GM19324 (cell line): ENCODE measurements around the gene LAX1.
A peak's percentile ranks its signal among the peaks of the same experiment; 100 is the strongest.
"Not testable (repeated sequence)": the region's sequence is repeated elsewhere in the genome, so short reads cannot be mapped to it uniquely, and the experiment has no call there.

ENCODE experiments used
- ATAC-seq: cut with Tn5 transposase; IDR thresholded peaks from one replicate; pipeline ENCODE4 v1.9.1; 2021; ENCODE audit warnings: mild to moderate bottlenecking, moderate library complexity; ENCODE audit not compliant: unreplicated experiment, low FRiP score

LAX1 gene, protein sequence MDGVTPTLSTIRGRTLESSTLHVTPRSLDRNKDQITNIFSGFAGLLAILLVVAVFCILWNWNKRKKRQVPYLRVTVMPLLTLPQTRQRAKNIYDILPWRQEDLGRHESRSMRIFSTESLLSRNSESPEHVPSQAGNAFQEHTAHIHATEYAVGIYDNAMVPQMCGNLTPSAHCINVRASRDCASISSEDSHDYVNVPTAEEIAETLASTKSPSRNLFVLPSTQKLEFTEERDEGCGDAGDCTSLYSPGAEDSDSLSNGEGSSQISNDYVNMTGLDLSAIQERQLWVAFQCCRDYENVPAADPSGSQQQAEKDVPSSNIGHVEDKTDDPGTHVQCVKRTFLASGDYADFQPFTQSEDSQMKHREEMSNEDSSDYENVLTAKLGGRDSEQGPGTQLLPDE

DNA sequence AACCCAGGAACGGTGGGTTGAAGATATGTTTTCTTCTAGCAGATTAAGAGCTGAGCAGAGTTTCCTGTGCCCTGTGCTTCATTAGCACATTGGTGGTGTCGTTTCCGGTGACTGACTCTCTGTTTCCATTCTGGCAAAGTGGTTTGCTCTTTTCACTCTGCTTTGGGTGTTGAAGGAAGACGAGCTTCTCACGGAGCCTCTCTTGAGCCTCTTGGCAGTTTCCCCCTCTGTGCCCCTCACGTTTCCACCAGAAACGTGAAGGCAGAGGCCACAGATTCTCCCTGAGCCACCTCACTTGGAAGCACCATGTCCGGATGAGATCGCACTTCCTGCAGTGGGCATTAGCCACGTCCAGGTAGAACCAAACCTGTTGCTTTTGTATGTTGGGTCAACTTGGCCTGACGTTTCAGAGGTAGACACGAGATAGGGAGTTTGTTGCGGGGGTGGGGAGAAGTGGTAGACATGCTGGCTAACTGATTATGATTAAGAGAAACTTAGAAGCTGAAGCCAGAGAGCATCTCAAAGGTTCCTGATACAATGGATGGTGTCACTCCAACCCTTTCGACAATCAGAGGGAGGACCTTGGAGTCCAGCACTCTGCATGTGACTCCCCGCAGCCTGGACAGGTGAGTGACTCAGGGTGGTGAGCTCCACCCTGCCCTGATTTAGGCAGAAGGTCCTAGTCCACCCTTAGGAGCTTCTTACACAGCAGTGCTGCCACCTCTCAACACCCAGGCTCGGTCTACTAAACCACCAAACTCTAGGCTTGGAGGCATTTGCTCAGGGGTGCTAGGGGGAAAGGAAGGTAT, at the start of gene LAX1:
Gene LAX1 (plus strand): TSS at position 155 of the 809 bp plus-strand sequence. CDS start 383 bp downstream, at position 538.
- peak; percentile 85 for ATAC-seq

DNA sequence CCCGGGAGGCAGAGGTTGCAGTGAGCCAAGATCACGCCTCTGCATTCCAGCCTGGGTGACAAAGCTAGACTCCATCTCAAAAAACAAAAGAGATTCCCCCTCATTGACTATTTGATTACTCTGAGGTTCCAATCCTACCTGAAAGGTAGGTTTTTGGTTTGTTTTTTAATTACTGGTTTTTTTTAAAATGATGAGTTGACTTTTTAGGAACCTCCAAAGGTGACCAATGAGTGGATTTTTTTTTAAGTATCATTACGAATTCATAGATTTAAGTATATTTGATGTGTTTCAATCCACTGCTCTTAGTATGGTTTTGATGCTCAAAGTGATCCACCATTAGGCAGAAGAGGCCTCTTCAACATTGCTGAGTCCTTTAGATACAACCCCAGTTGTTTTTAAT, 47.9 kb upstream of the LAX1 start:
- ATAC-seq, result no peak

DNA sequence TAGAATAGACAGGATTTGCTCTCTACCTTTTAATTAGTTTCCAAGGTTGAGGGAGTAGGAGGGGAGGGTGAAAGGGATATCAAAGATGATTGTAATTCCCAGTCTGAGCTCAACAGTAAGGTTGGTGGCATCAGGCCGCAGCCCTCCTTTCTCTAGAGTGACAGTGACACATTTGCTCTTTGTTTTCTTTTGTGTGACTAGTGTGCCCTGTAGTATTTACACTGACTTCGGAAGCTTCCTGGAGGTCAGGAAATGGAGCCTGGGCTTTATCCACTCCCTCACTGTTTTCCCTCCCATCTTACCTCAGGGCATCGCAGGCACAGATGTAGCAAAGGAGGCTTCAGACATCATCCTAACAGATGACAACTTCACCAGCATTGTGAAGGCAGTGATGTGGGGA, 44.7 kb upstream of the LAX1 start:
- no peak for ATAC-seq

DNA sequence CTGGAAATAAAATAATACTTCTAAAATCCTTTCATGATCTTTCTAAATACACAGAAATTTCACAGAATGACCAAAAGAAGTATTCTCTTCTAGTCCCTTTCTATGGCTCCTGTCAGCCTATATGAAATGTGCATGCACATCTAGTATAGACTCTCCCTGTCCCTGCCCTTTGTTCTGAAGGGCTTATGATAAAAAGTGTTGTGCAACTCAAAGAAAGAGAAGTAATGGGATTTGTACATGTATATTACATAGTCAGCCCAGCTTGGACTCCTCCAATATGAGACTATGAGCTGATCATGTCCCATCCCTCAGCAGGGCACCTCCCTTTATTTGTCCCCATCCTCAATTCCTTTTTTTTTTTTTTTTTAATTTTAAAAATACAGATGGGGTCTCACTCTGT, 42.1 kb upstream of the LAX1 start:
- no peak for ATAC-seq

DNA sequence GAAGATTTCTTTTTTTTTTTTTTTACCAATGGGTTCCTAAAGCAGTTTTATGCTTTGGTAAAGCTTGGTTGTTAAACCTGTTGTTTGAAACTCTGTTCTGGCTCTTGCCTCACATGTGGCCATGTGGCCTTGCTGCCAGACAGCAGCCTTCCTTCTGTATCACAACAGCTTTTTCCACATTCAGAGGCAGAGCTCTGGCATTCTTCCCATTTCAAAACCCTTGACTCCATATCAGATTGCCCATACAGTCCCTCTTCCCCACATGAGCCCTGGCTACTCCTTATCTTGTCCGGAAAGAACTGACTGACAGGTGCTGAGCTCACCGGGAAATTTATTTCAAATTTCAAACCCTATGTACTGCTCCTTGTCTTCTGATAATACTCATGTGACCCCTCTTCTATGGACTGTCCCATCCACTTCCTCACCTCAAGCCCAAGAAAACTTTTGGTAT, 38.5 kb upstream of the LAX1 start:
- no peak for ATAC-seq

DNA sequence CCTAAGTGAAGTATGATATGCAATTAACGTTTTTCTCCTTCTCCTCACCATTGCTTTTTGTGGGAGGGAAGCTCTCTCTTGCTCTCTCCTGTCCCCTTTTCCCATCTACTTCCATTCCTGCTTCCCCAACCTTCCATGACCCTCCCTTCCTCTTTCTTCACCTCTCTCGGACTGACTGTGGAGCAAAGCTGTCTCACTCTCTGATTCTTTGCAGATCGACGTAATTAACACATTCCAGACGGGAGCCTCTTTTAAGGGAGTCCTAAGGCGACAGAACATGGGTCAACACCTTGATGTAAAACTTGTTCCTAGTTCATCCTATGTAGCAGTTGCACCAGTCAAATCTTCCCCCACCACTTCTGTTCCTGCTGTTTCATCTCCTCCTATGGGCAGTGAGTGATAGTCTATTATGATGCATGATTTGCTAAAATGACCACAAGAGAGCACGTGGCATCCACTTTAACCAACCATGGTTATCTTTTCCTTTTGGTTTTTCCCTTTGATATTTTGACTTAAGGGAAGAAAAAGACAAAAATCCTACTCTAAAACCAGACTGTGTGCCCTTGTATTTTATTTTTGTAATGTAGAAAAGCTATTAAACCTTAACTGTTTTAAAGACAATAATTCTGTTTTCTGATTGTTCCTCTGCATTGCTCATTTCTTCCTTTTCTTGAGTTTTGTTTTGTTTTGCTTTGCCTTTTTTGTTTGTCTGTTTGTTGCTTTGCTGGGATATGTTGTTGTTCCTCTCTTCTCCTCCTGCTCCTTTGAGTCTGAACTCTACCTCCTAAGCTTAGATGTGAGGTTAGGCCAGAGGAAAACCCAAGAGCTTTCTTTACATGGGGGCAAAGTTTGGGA, 31.7 kb upstream of the LAX1 start:
- ATAC-seq, result no peak

DNA sequence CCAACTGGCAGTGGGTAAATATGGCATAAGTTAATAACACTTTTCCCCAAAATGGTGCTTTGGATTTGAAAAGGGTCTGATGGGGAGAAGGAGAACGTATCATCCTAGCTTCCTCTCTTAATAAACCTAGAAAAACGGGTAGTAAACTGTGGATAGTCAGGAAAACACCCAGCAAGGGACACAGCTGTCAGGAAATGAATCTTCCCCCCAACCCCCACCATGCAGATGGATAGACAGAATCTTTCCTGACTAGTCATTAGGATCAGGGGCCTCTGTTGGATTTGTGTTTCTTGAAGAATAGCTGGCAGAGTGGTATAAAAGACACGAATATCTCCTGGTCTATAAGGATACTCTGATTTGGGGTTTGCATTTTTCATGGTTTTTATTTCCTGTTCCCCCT, 22.5 kb upstream of the LAX1 start:
- no peak for ATAC-seq

DNA sequence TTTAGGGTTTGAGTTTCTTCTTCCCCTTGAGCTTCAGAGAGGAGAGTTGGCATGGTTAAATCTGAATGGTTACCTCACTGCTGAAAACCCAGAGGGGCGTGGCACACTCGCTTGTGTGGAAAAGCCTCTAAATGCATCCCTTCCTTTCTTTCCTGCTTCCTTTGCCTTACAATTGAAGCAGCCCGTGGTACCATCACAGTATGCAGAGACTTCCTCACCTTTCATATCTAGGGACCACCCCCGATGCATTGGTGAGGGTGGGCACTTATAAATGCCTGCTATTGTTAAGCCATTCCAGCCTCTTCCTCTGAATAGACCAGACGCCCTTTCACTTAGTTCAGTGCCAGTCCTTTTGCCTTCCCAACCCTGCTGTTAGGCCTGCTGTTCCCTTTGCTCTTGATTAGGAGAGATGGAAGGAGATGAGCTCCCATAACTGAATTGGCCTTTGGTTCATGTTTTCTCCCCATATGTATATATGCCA, 21.9 kb upstream of the LAX1 start:
- no peak for ATAC-seq

DNA sequence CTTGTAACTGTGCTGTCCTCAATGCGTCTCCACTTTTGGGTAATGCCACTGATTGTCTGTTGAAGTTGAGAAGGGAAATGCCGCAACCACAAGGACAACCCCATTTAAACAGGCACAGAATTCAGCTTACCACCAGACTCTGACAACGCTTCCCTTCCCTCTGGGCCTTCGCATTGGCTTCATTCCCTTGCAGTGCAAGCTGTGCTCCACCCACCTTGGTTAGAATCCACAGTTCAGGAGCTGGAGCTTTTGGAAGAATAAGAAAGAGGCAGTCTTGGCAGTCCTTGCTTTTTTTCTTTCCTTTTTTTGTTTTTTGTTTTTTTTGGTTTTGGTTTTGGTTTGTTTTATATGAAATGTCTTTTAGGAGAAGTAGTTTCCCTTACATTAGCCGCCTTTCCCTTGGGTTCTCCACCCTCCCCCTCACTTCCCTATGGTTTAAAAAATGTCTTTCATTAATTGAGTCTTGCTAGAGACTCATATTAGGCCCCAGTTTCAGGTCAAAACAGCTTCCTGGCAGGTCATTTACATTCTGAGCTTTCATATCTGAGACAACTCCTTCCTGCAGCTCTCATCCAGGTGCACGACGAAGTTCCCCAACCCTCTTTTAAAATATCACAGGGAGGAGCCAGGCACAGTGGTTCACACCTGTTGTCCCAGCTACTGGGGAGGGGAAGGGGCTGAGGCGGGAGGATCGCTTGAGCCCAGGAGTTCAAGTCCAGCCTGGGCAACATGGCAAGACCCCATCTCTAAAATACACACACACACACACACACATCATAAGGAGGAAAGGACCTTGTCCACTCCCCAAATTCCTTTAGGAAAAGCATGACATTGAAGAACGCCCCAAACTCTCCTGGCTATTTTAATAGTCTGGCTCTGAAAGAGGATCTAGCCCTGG, 20.7 kb upstream of the LAX1 start:
- peak; percentile 69 for ATAC-seq

DNA sequence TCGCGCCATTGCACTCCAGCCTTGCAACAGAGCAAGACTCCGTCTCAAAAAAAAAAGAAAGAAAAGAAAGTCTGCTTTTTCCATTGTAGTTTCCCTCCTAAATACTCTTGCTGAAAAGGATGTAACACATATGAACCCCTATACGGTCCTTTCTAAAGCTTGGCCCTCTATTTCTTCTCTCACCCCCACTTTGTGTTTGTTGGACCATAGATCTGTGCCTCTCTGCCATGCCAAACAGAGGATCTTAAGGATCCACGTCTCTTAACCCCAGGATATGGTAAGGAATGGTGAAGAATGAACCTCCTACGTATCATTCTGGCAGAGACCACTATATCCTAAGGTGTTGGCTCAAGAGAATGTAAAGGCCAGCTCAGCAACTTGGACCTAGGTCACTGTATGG, 18.7 kb upstream of the LAX1 start:
- ATAC-seq, result no peak

DNA sequence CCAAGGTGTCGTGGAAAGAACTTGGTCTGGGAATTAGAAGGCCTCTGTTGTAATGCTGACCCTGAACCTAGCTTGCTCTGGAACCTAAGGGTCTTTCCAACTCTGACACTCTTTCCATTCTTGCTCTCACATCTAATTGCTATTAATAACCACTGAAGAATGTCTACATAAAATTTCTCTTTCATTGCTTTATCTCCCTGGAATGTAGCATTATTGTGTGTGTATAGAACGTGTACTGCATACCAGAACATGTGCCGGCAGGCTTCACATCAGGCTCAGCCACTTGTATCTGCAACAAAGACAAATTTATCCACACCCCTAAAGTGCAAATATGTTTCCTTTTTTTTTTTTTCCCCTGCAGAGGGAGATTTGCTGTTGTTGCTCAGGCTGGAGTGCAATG, 13.9 kb upstream of the LAX1 start:
- no peak for ATAC-seq

DNA sequence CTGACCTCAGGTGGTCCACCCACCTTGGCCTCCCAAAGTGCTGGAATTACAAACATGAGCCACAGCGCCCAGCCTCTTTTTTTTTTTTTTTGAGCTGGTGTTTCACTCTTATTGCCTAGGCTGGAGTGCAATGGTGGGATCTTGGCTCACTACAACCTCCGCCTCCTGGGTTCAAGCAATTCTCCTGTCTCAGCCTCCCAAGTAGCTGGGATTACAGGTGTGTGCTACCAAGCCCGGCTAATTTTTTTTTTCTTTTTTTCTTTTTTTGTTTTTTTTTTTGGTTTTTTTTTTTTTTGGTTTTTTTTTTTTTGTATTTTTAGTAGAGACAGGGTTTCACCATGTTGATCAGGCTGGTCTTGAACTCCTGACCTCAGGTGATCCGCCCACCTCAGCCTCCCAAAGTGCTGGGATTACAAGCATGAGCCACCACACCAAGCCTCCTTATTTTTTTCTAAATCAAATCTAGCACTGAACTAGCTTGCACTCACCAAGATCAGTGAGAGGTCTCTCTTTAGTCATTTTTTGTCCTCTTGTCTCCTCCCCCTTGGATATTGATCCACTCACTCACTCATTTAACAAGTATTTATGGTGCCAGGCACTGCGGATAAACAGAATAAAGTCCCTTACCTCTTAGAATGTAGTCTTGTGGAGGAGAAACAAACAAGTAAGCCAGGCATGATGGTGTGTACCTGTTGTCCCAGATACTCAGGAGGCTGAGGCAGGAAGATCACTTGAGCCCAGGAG, 13.2 kb upstream of the LAX1 start:
- not testable (repeated sequence) for ATAC-seq

DNA sequence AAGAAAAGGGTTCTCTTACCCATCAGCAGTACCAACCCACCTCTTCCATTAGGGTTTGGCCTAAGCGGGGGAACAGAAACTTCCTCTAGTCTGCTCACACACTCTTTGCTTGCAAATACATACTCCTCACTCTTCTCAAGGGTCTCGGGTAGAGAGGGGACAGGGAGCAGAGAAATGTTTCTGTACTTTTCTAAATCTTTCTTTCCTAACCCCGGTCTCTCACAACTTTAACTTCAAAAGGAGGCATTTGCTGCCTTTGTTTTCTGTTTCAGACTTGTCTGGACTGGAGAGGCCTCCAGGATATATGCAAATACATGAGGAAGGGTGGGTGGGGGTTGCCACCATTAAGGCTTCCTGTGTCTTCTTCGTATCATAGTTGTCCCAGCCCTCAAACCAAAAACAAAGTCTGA, 10.5 kb upstream of the LAX1 start:
- ATAC-seq, result peak; percentile 64

DNA sequence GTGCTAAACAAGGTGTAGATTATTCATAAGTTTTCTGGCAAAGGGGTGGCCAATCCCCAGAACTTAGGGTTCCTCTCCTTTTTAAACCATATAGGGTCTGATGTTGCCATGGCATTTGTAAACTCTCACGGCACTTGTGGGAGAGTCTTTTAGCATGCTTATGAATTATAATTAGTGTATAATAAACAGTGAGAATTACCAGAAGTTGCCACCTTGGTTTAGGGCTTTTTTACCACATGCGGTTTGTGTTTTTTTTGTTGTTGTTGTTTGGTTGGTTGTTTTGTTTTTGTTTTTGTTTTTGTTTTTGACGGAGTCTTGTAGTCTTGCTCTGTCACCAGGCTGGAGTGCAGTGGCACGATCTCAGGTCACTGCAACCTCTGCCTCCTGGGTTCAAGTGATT, 8.9 kb upstream of the LAX1 start:
- ATAC-seq, result no peak

DNA sequence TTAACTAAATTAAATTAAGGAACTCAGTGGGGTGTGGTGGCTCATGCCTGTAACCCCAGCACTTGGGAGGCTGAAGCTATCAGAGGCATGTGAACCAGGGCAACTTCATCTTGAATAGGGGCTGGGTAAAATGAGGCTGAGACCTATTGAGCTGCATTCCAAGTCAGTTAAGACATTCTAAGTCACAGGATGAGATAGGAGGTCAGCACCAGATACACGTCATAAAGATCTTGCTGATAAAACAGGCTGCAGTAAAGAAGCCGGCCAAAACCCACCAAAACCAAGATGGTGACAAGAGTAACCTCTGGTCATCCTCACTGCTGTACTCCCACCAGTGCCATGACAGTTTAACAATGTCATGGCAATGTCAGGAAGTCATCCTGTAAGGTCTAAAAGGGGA, 6.2 kb upstream of the LAX1 start:
- not testable (repeated sequence) for ATAC-seq

DNA sequence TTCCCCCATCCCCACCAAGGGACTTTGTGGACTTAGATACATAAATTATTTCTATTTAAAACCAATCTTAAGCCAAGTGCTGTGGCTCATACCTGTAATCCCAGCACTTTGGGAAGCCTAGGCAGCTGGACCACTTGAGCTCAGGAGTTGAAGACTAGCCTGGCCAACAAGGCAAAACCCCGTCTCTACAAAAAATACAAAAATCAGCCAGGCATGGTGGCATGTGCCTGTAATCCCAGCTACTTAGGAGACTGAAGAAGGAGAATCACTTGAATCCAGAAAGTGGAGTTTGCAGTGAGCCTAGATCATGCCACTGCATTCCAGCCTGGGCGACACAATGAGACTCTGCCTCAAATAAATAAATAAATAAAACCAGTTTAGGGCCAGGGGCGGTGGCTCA, 4.5 kb upstream of the LAX1 start:
- ATAC-seq, result no peak

DNA sequence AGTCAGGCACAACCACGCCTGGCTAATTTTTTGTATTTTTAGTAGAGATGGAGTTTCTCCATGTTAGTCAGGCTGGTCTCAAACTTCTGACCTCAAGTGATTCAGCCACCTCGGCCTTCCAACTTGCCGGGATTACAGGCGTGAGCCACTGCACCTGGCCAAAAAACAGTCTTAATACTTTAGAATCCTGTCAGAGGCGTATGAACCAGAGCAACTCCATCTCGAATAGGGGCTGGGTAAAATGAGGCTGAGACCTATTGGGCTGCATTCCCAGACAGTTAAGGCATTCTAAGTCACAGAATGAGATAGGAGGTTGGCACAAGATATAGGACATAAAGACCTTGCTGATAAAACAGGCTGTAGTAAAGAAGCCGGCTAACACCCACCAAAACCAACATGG, 3.0 kb upstream of the LAX1 start:
- not testable (repeated sequence) for ATAC-seq

DNA sequence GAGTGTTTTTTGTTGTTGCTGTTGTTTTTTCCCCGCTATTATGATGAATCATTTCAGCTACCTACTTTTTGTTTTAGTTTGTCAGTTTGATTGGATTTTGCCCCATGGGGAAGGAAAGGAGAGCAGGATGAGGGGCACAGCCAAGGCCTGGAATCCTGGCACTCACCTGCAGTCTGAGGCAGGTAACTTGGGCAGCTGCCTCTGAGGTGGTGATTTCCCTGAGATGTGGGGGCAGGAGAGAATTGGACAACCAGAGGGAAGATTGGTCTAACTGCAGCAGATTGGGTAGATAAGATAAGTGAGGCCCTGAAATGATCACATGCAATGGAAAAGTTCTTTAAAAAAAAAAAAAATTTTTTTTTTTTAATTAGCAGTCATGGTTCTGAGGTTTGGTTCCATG, 1.5 kb upstream of the LAX1 start:
- ATAC-seq, result no peak
